ENCODE measurements around the gene CHD2. TPM values are rescaled to one million over a fixed set of nuclear protein-coding genes. Genes with fewer than 3 reads are reported as not detected.

The CHD2 gene
- total RNA-seq, 1 donor: 76.7 TPM

GRCh38 chr15:92924216-92924615 is 24.1 kb downstream of the CHD2 start:
- DNase-seq (ENCODE audit: low read depth in 2 of 3, low spot score in 2 of 3): no peak

DNA sequence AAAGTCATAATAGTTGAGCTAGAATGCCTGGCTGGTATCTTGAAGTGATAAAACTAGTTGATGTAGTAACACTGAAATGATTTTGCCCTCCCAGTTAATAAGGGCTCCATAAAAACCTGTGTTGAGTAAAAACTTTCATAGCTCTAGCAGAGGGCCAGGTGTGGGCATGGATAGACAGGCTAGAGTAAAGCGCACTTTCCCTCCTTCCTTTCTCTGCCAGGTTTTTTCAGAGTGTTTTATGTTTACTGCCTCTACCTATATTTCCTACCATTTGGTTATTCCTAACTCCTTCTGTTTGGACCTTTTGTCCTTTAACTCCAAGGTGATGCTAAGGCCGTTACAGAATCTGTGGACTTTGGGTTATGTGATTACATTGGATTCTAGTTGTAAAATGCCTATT is 25.3 kb downstream of the CHD2 start:
- DNase-seq (ENCODE audit: low read depth in 2 of 3, low spot score in 2 of 3): no peak

DNA sequence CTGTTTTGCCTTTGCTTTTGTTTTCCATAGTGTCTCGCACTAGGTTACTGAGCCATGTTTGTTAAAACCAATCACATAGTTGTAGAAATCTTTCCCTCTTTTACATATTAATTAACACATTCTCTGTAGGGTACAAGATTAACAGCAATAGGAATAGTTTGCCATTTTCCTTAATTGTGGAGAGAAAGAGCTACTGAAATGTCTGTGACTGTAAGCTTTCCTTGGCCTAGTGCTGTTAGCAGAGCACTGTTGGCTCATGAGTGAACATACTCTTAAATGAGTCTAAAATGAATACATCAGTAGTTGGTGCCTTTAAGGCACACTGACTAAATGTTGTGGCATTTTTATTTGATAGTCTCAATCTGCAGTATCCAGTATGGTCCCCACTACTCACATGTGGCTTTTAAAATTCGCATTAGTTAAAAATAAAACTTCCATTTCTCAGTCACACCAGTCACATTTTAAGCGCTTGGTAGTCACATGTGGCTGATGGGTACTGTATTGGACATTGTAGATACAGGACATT is 28.2 kb downstream of the CHD2 start:
- DNase-seq (ENCODE audit: low read depth in 2 of 3, low spot score in 2 of 3): no peak

DNA sequence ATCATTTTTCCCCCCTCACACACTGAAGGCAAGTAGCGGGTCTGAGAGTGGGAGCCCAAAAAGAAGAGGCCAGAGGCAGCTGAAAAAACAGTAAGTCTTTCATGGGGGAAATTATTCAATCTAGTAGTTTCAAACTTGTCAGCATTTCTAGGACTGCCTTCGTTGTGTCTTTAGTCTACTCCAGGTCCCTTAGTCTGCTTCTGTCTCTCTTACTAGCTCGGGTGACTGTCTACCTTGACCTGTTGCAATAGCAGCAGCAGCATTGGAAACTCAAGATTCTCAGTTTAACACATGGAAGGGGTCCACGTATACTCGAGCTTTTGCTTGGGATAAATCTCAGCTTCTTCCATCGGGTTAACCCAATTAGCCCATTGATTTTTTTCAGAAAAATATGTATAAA is 28.9 kb downstream of the CHD2 start:
- DNase-seq (ENCODE audit: low read depth in 2 of 3, low spot score in 2 of 3): no peak

- DNase-seq (ENCODE audit: low read depth in 2 of 3, low spot score in 2 of 3): no peak
Observed at GRCh38 chr15:92930054-92930621, 30.0 kb downstream of the CHD2 start.

- no peak for DNase-seq (ENCODE audit: low read depth in 2 of 3, low spot score in 2 of 3)
Observed at GRCh38 chr15:92930776-92931175, 30.7 kb downstream of the CHD2 start.

- no peak for DNase-seq (ENCODE audit: low read depth in 2 of 3, low spot score in 2 of 3)
Observed at GRCh38 chr15:92932946-92933649, 33.0 kb downstream of the CHD2 start.

DNA sequence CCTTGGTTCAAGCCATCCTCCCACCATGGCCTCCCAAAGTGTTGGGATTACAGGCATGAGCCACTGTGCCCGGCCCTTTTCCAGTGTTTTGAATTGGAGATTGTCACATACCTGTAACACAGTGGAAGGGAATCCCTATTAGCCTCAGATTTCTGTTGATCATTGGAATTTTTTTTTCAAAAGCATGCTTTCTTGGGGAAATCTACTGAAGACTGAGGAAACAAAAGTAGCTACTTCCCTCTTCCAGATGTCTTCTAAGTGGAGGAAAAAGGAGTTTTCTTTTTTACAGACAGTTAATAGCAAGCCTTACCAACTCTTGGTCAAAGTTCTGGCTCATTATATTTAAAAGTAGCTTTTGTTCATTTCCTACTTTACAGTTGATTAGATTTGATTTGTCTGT is 33.7 kb downstream of the CHD2 start:
- DNase-seq (ENCODE audit: low read depth in 2 of 3, low spot score in 2 of 3): no peak

DNA sequence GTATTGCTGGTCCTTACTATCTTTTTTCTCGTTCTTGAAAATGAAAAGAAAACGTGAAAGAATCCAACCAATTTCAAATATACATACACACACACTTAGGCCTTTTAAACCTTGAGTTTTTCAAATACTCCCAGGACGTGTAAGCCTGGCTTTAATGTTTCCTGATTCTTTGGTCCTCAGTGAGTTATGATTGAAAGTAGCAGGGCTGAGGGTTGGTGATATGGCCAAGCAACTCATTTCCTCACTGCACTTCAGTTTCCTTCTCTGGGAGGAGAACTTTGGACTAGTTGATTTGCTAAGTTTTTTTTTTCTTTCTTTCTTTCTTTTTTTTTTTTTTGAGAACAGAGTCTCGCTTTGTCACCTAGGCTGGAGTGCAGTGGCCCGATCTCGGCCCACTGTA is 34.6 kb downstream of the CHD2 start:
- peak in 2 of 3 donors; percentile 32 to 37 for DNase-seq (ENCODE audit: low read depth in 2 of 3, low spot score in 2 of 3)

- DNase-seq (ENCODE audit: low read depth in 2 of 3, low spot score in 2 of 3): no peak
Observed at GRCh38 chr15:92936138-92936537, 36.0 kb downstream of the CHD2 start.

DNA sequence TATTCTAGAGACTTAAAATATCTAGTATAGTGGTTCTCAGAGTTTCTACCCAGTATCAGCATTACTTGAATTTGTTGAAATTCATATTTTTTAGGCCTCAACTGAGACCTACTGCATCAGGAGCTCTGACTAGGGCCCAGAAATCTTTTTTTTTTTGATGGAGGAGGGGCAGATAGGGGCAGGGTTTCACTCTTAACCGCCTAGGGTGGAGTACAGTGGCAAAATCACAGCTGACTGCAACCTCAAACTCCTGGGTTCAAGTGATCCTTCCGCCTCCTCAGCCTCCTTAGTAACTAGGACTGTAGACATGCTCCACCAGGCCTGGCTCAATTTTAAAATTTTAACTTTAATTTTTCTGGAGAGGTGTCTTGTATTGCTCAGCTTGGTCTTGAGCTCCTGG is 36.6 kb downstream of the CHD2 start:
- no peak for DNase-seq (ENCODE audit: low read depth in 2 of 3, low spot score in 2 of 3)

GRCh38 chr15:92937901-92938300 is 37.8 kb downstream of the CHD2 start:
- DNase-seq (ENCODE audit: low read depth in 2 of 3, low spot score in 2 of 3): no peak

DNA sequence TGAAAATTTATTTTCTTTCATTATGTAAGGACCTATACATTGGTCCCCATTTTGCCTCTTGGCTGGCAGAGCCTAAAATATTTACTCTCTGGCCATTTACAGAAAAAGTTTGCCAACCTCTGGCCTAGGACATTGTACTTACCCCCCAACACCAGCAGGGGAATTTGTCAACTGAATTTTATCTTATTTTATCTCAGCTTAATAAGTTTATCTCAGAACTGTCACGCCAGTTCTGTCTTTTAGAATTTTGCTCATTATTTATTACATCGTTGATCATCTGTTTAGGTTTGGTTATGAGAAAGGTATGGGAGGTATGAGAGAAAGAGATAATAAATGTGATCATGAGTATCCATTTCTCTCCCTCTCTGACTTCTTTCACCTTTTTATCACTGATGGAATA is 38.3 kb downstream of the CHD2 start:
- DNase-seq (ENCODE audit: low read depth in 2 of 3, low spot score in 2 of 3): peak in 1 of 3 donors; percentile 32

DNA sequence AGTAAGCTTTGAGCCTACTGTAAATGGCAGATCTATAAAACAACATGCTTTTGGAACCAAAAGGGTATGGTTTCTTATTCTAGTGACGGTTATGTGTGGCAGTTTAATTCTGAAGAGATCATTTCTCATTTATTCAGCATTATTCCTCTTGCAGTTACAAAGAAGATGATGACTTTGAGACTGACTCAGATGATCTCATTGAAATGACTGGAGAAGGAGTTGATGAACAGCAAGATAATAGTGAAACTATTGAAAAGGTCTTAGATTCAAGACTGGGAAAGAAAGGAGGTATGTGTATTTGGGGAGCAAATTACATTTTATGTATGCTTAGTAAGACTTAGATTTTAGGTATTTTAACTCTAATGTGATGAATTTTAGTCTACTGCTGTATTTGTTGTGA is 41.5 kb downstream of the CHD2 start:
- no peak for DNase-seq (ENCODE audit: low read depth in 2 of 3, low spot score in 2 of 3)

DNA sequence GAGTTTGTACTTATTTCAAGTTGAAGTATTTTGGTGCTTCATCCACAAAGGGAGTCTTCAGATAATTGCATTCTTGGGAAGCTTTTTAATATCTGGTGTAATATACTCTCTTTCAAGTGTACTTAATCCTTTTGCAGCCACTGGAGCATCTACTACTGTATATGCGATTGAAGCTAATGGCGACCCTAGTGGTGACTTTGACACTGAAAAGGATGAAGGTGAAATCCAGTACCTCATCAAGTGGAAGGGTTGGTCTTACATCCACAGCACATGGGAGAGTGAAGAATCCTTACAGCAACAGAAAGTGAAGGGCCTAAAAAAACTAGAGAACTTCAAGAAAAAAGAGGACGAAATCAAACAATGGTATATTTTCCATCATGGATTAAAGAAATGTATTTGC is 42.6 kb downstream of the CHD2 start:
- no peak for DNase-seq (ENCODE audit: low read depth in 2 of 3, low spot score in 2 of 3)

GRCh38 chr15:92943581-92943980 is 43.5 kb downstream of the CHD2 start:
- DNase-seq (ENCODE audit: low read depth in 2 of 3, low spot score in 2 of 3): no peak

GRCh38 chr15:92944946-92945521 is 44.9 kb downstream of the CHD2 start:
- no peak for DNase-seq (ENCODE audit: low read depth in 2 of 3, low spot score in 2 of 3)

DNA sequence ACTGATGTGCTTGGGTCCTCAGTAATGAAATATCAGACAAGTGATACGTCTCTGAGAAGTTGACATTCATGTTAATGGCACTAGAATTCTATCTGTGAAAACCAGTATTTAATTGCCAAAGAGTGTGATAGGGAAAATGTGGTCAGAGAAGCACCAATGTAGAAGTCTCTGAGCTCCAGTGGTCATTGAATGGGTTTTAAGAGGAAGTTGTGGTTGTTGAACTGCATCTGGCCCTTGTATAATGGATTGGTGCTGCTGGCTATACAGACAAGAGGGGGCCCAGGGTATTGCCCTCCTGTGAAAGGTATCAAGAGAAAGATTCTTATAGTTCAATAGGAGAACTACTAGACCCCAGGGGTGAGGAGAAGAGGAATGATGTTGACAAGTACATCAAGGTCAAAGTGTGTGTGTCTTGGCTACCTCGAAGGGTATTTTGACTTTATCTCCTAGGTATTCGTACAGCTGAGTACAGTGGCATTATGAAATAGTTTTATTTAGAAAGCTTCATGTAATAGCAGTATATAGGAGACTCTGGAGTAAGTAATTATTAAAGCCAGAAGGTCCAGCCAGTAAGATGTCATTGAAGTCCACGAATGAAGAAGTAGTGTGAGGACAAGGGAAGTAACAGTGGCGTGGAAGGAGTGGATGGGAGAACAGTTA is 47.1 kb downstream of the CHD2 start:
- no peak for DNase-seq (ENCODE audit: low read depth in 2 of 3, low spot score in 2 of 3)

DNA sequence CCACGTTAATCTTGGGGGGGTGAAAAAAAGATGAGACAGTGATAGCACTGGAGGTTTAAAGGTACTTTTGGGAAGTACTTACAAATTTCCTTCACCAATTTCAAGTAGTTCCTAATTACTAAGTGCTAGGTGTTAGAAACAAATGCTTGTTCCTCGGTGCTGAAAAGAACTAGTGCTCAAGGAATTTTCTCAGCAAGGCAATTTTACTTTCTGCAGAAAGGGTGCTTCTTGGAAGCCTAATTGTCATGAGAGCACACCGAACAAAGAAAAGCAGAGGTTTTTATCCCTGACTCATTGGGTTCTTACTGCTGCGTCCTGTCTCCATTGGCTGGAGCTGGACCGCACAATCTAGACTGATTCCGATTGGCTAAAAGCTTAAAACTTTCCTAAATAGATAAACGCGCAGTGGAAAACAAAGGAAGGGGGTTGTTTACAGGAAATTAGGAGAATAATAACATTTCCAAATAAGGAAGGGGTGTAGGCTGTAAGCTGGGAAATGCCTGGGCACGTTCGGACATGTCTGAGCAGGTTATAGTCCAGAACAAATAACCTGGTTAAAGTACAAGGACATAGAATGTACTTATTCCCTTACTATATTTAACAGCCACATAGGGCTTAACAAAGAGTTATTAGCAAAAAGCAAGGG is 49.6 kb downstream of the CHD2 start:
- peak in 1 of 3 donors; percentile 49 for DNase-seq (ENCODE audit: low read depth in 2 of 3, low spot score in 2 of 3)

DNA sequence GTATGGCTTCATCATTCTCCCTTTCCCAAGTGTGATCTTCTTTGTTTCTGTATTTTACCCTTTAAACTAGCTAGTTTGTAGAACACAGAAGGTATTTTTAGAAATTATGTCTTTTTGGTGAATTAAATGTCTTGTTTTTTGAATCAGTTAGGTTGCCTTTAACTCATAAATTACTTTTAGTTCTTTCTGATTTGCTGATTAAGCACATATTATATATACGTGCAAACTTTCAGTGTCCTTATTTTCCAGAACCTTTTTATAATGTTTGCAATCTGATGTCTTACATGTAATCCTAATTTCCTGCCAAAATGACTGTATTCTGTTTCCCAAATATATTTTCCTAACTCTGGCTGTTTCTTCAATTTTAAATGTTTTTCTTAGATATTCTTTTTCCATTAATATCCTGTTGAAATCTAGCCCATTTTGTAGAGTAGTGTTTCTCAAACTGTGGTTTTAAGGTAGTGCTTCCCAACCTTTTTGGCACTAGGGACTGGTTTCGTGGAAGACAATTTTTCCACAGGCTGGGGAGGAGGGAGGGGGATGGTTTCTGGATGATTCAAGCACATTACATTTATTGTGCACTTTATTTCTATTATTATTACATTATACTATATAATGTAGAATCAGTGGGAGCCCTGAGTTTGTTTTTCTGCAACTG is 51.8 kb downstream of the CHD2 start:
- DNase-seq (ENCODE audit: low read depth in 2 of 3, low spot score in 2 of 3): no peak

DNA sequence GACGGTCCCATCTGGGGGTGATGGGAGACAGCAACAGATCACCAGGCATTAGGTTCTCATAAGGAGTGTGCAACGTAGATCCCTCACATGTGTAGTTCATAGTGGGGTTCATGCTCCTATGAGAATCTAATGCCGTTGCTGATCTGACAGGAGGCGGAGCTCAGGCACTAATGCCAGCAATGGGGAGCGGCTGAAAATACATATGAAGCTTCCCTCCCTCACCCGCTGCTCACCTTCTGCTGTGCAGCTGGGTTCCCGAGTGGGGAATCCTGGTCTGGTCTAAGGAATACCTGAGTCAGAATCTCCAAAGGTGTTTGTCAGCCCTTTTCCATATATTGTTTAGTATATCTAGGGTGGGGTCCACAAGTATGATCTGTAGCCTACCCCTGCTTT is 52.3 kb downstream of the CHD2 start:
- no peak for DNase-seq (ENCODE audit: low read depth in 2 of 3, low spot score in 2 of 3)
